ENCODE measurements around the gene FPGS.

Gene FPGS

GRCh38 chr9:127848756-127849504, 46.2 kb downstream of the FPGS start:
- no peak for DNase-seq (ENCODE audit: low read depth)
- TF ChIP-seq CTCF (conservative IDR thresholded peaks at IDR 0.05; ENCODE audit: control insufficient read depth, insufficient read depth, low read depth, low read length): no peak
- no peak overlapping the region for H3K4me3 ChIP-seq (ENCODE audit: control insufficient read depth, low read depth, low read length)

GRCh38 chr9:127850286-127850830, 47.7 kb downstream of the FPGS start:
- DNase-seq (ENCODE audit: low read depth): no peak
- TF ChIP-seq CTCF (conservative IDR thresholded peaks at IDR 0.05; ENCODE audit: control insufficient read depth, insufficient read depth, low read depth, low read length): no peak
- H3K4me3 ChIP-seq (ENCODE audit: control insufficient read depth, low read depth, low read length): no peak overlapping the region

- H3K4me3 ChIP-seq (ENCODE audit: control insufficient read depth, low read depth, low read length): peak overlapping the region; percentile 78
- TF ChIP-seq CTCF (conservative IDR thresholded peaks at IDR 0.05; ENCODE audit: control insufficient read depth, insufficient read depth, low read depth, low read length): no peak
- DNase-seq (ENCODE audit: low read depth): no peak
These were observed 50.1 kb downstream of the FPGS start for GRCh38 chr9:127852829-127853228.

- DNase-seq (ENCODE audit: low read depth): no peak
- no peak for TF ChIP-seq CTCF (conservative IDR thresholded peaks at IDR 0.05; ENCODE audit: control insufficient read depth, insufficient read depth, low read depth, low read length)
- peak overlapping the region; percentile 78 for H3K4me3 ChIP-seq (ENCODE audit: control insufficient read depth, low read depth, low read length)
These were observed 50.9 kb downstream of the FPGS start for GRCh38 chr9:127853312-127854183.

- peak; percentile 48 for DNase-seq (ENCODE audit: low read depth)
These were observed 51.6 kb downstream of the FPGS start, which contains the start of gene ENG for GRCh38 chr9:127854184-127854806. Gene ENG (minus strand): TSS chr9:127854658. CDS start chr9:127854355, 303 bp downstream.

More at GRCh38 chr9:127854184-127854806, 51.6 kb downstream of the FPGS start, which contains the start of gene ENG:
- no peak for TF ChIP-seq CTCF (conservative IDR thresholded peaks at IDR 0.05; ENCODE audit: control insufficient read depth, insufficient read depth, low read depth, low read length)
- H3K4me3 ChIP-seq (ENCODE audit: control insufficient read depth, low read depth, low read length): peak within 1 kb of the TSS; percentile 78
